CD4-positive, alpha-beta T cell (primary cell): Measurements from ENCODE around the gene CALCOCO2. TPM values are rescaled to one million over a fixed set of nuclear protein-coding genes. Genes with fewer than 3 reads are reported as not detected.

Experiments
- ATAC-seq: fragments of 200-7000 bp; cut with Tn5 transposase; one replicate; pipeline ENCODE4 v1.10.0; 2022; ENCODE audit warnings: mild to moderate bottlenecking; ENCODE audit not compliant: poor library complexity
- CTCF ChIA-PET: fragments of 350-600 bp; sonication (Branson Sonifier 250); formaldehyde crosslinking; loops from one replicate; lab custom pipeline; 2021; ENCODE audit warnings: antibody characterized with exemption, inconsistent platforms; lab: Charles Lee
- POLR2A ChIA-PET: fragments of 350-600 bp; sonication (Branson Sonifier 250); formaldehyde crosslinking; loops from one replicate; lab custom pipeline; 2021; ENCODE audit warnings: antibody characterized with exemption, inconsistent platforms; lab: Charles Lee
- DNase-seq, 14 experiments: peaks; one replicate each; pipeline ENCODE4 v3.0.0-alpha.2; 2013 to 2020; ENCODE audit warnings: mixed read lengths in 2 of 14
- H3K27ac ChIP-seq, 2 donors: one replicate each; pipeline versions ENCODE4 v1.5.1 to v1.7.0; 2013; ENCODE audit warnings: low read length in 2 of 2, low read depth in 1 of 2, mild to moderate bottlenecking in 1 of 2
- H3K27me3 ChIP-seq, 2 experiments: 1 replicate in 1 of 2; 2 replicates in 1 of 2; pipeline versions ENCODE4 v1.6.1 to v1.7.0; 2013; ENCODE audit warnings: low read length in 2 of 2, control low read depth in 1 of 2, mild to moderate bottlenecking in 1 of 2, moderate library complexity in 1 of 2; ENCODE audit not compliant: insufficient read depth in 2 of 2, control insufficient read depth in 1 of 2
- H3K36me3 ChIP-seq: one replicate; pipeline ENCODE4 v1.6.1; 2013; ENCODE audit warnings: low read length, control low read depth; ENCODE audit not compliant: insufficient read depth
- H3K4me1 ChIP-seq: one replicate; pipeline ENCODE4 v1.6.1; 2013; ENCODE audit warnings: low read length, control low read depth; ENCODE audit not compliant: insufficient read depth
- H3K4me3 ChIP-seq: one replicate; pipeline ENCODE4 v1.5.1; 2013; ENCODE audit warnings: mild to moderate bottlenecking, low read length, moderate library complexity
- H3K9me3 ChIP-seq, 2 experiments: 1 replicate in 1 of 2; 2 replicates in 1 of 2; pipeline versions ENCODE4 v1.6.1 to v1.7.0; 2013; ENCODE audit warnings: low read length in 2 of 2, mild to moderate bottlenecking in 2 of 2, control low read depth in 1 of 2, moderate library complexity in 1 of 2; ENCODE audit not compliant: control insufficient read depth in 1 of 2, insufficient read depth in 1 of 2
- H3K27ac Mint-ChIP-seq: one replicate; pipeline ENCODE4 v1.8.0; 2020; ENCODE audit warnings: mixed read lengths
- H3K27me3 Mint-ChIP-seq: one replicate; pipeline ENCODE4 v1.8.0; 2021; ENCODE audit warnings: mixed read lengths
- H3K36me3 Mint-ChIP-seq: one replicate; pipeline ENCODE4 v1.8.0; 2021; ENCODE audit warnings: low read depth, mixed read lengths
- H3K4me1 Mint-ChIP-seq: one replicate; pipeline ENCODE4 v1.8.0; 2021; ENCODE audit warnings: low read depth, mixed read lengths
- H3K4me3 Mint-ChIP-seq: one replicate; pipeline ENCODE4 v1.8.0; 2020; ENCODE audit warnings: mild to moderate bottlenecking, mixed read lengths
- H3K9me3 Mint-ChIP-seq: one replicate; pipeline ENCODE4 v1.8.0; 2020; ENCODE audit warnings: mixed read lengths
- CTCF ChIP-seq: fragments of 200-600 bp; IDR thresholded peaks from one replicate; pipeline ENCODE4 v1.8.0; 2022; ENCODE audit warnings: antibody characterized with exemption, mild to moderate bottlenecking
- intact Hi-C, 2 experiments: fragments of 100-400 bp; cut with DNase I in 1 of 2; cut with micrococcal nuclease in 1 of 2; formaldehyde crosslinking; loops; one replicate each; pipeline versions ENCODE4 v1.15.1 to v1.9.0; 2023 to 2025; cut with DNase I, micrococcal nuclease
- total RNA-seq, 174 experiments: library from RNA in 2 of 174; stranded (reverse) in 2 of 174; gene quantifications; one replicate each; pipeline ENCODE4 v1.2.3 and lab custom pipeline; 2021 to 2026

The CALCOCO2 gene
- total RNA-seq, 2 experiments from 2014 or later, result 140 to 142 TPM

- no peak for ATAC-seq
- Mint-ChIP-seq H3K27me3 (no peaks in the 10 kb centered on the region), H3K4me3 (peak overlapping the region; percentile 90), H3K9me3 (no peaks in the 10 kb centered on the region), H3K4me1 (peaks cover 22% of the 10 kb centered on the region), H3K36me3 (peaks cover 36% of the 10 kb centered on the region), H3K27ac (peak overlapping the region; percentile 91)
- Histone ChIP-seq H3K27me3 (no peaks in the 10 kb centered on the region), H3K9me3 (no peaks in the 10 kb centered on the region), H3K36me3 (peaks cover 10% of the 10 kb centered on the region), H3K27ac (peak overlapping the region; percentile 80 to 86), H3K4me3 (peak overlapping the region; percentile 74), H3K4me1 (peaks cover 25% of the 10 kb centered on the region)
- intact Hi-C loops, result loop anchor here (1.0 to 10.0 kb wide), 6 partner anchors 15 to 1828 kb away; partner anchors contain the start of genes UBE2Z (in 2 of the 2), CALCOCO2 (in 1 of the 2) and SNF8 (in 1 of the 2)
- CTCF ChIA-PET, result interaction anchor here (0.9 to 3.1 kb wide), 6 partner anchors 9 to 221 kb away, joined by 3 to 16 read pairs (median 4); no protein-coding TSS in a partner anchor
- DNase-seq, result peak in 2 of 14 experiments; percentile 43 to 49
- no peak for TF ChIP-seq CTCF
- POLR2A ChIA-PET, result interaction anchor here (0.5 to 5.9 kb wide), 15 partner anchors 10 to 1201 kb away, joined by 3 to 112 read pairs (median 5); partner anchors contain the start of genes SNF8, SP2, UBE2Z and ZNF652
Measured at GRCh38 chr17:48892940-48893645, 62.3 kb downstream of the CALCOCO2 start.

DNA sequence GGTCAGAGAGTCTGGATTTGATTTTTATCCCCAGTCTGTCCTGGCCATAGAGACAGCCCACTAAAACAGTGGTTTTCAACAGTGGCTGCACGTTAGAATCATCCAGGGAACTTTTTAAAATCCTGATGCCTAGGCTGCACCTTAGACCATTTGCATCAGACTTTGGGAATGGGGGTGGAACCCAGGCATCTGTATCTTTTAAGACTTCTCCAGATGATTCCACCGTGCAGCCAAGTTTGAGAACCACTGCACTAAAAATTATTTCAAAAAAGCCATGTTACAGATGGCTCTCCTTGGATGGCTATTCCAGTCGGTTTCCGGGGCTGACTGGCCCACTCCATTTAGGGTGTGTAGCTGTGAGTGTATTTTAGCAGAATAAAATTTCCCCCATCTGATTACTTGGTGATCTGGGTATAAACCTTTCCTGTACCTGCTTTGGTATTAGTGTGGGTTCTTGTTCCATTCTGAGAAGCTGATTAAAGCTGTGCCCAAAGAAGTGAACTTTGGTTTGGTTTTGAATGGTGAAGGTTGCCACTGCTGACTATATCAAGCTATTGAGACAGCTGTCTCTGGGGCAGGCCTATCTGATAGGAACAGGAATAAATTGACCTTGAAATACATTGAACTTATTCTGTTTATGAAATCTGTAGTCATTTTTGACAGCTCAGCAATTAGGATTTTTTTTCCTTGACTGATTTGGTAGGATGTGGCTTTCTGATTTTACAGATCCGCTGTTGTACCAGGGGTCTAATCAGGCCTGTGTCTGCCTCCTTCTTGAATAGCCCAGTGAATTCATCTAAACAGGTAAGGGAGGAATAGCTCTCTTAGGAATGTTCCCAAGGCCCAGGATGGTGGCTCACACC lies 63.0 kb downstream of the CALCOCO2 start:
- Histone ChIP-seq H3K4me3 (peak overlapping the region; percentile 74), H3K9me3 (no peaks in the 10 kb centered on the region), H3K36me3 (peaks cover 10% of the 10 kb centered on the region), H3K27me3 (no peaks in the 10 kb centered on the region), H3K27ac (peak overlapping the region; percentile 80 to 86), H3K4me1 (peaks cover 25% of the 10 kb centered on the region)
- Mint-ChIP-seq H3K27ac (peak overlapping the region; percentile 91), H3K4me3 (peak overlapping the region; percentile 90), H3K4me1 (peaks cover 22% of the 10 kb centered on the region), H3K27me3 (no peaks in the 10 kb centered on the region), H3K9me3 (no peaks in the 10 kb centered on the region), H3K36me3 (peaks cover 40% of the 10 kb centered on the region)
- intact Hi-C loops, result loop anchor here in 1 of 2 experiments (5.0 to 10.0 kb wide), 4 partner anchors 62 to 1829 kb away; partner anchors contain the start of gene CALCOCO2
- POLR2A ChIA-PET, result interaction anchor here (1.6 to 5.9 kb wide), 3 partner anchors 10 to 50 kb away, joined by 5 to 112 read pairs (median 20); partner anchors contain the start of genes SNF8 and UBE2Z
- CTCF ChIA-PET, result interaction anchor here (0.8 to 3.1 kb wide), 4 partner anchors 10 to 222 kb away, joined by 4 to 16 read pairs (median 6); no protein-coding TSS in a partner anchor
- TF ChIP-seq CTCF, result no peak
- ATAC-seq (no peak), DNase-seq (no peak)

GRCh38 chr17:48894886-48895285 lies 64.1 kb downstream of the CALCOCO2 start:
- no peaks in the 10 kb centered on the region for H3K9me3 ChIP-seq
- CTCF ChIA-PET, result no interaction called here
- no peaks in the 10 kb centered on the region for H3K27me3 ChIP-seq
- peaks cover 25% of the 10 kb centered on the region for H3K4me1 ChIP-seq
- POLR2A ChIA-PET, result interaction anchor here (1.6 to 5.9 kb wide), 2 partner anchors 8 to 14 kb away, joined by 5 to 112 read pairs; partner anchors contain the start of gene UBE2Z
- H3K4me1 Mint-ChIP-seq, result peaks cover 22% of the 10 kb centered on the region
- no peak for DNase-seq
- peaks cover 10% of the 10 kb centered on the region for H3K36me3 ChIP-seq
- H3K9me3 Mint-ChIP-seq, result no peaks in the 10 kb centered on the region
- peaks cover 40% of the 10 kb centered on the region for H3K36me3 Mint-ChIP-seq
- H3K27me3 Mint-ChIP-seq, result no peaks in the 10 kb centered on the region
- no peak for ATAC-seq
- no peak overlapping the region for H3K27ac ChIP-seq
- TF ChIP-seq CTCF, result no peak
- no peak overlapping the region for H3K4me3 ChIP-seq
- no peak overlapping the region for H3K4me3 Mint-ChIP-seq
- no peak overlapping the region for H3K27ac Mint-ChIP-seq
- intact Hi-C loops, result loop anchor here in 1 of 2 experiments (5.0 to 10.0 kb wide), 4 partner anchors 63 to 1830 kb away; partner anchors contain the start of gene CALCOCO2
